ENCODE measurements around the gene PAN3. TPM values are rescaled to one million over a fixed set of nuclear protein-coding genes. Genes with fewer than 3 reads are reported as not detected.

The PAN3 gene
- total RNA-seq, 1 experiment from 2014 or later, result 18.5 TPM

GRCh38 chr13:28327373-28328270, 189.3 kb downstream of the PAN3 start:
- ATAC-seq, result no peak

GRCh38 chr13:28328271-28328607, 189.9 kb downstream of the PAN3 start:
- Histone ChIP-seq H3K9me3 (ENCODE audit: control insufficient read depth, insufficient read depth, low read depth, low read length) (no peaks in the 10 kb centered on the region), H3K27ac (ENCODE audit: low read length) (no peak overlapping the region), H3K4me3 (ENCODE audit: low read depth in 2 of 2, low read length in 2 of 2) (no peak overlapping the region), H3K4me1 (ENCODE audit: control insufficient read depth, insufficient read depth, low read length) (no peaks in the 10 kb centered on the region), H3K27me3 (ENCODE audit: control insufficient read depth, insufficient read depth, low read length) (no peaks in the 10 kb centered on the region), H3K36me3 (ENCODE audit: control insufficient read depth, insufficient read depth, low read length) (no peaks in the 10 kb centered on the region)
- no TSS peak for BruUV-seq (replicated peaks)
- POLR2A ChIA-PET, result no interaction called here
- intact Hi-C loops (cut with micrococcal nuclease; ENCODE audit: unreplicated experiment) (loop anchor here (10.0 kb wide), 1 partner anchor 467 kb away; no protein-coding TSS in a partner anchor), in situ Hi-C loops (cut with HindIII; ENCODE audit: low pct_unique_long_range_greater_than_20kb, low sequenced_read_pairs) (no loop called here)
- DNase-seq (ENCODE audit: low read depth, low spot score) (no peak), ATAC-seq (no peak)
- CTCF ChIA-PET, result no interaction called here
- TF ChIP-seq CTCF (IDR thresholded peaks at IDR 0.05), result no peak
- TF ChIP-seq SIN3A (IDR thresholded peaks at IDR 0.05; ENCODE audit: borderline replicate concordance, insufficient read depth, low read depth, low read length), result no peak
- TF ChIP-seq TCF7L2 (IDR thresholded peaks at IDR 0.05; ENCODE audit: low read depth, low read length), result no peak
- no peak for TF ChIP-seq REST (IDR thresholded peaks at IDR 0.05; ENCODE audit: insufficient read depth in 1 of 2, low read depth in 2 of 2, low read length in 1 of 2)
- no peak for TF ChIP-seq POLR2AphosphoS5 (IDR thresholded peaks at IDR 0.05; ENCODE audit: low read depth, low read length)

More at GRCh38 chr13:28327373-28328270, 189.3 kb downstream of the PAN3 start:
- DNase-seq (ENCODE audit: low read depth, low spot score), result no peak
- Histone ChIP-seq H3K27ac (ENCODE audit: low read length) (no peak overlapping the region), H3K9me3 (ENCODE audit: control insufficient read depth, insufficient read depth, low read depth, low read length) (no peaks in the 10 kb centered on the region), H3K4me3 (ENCODE audit: low read depth in 2 of 2, low read length in 2 of 2) (no peak overlapping the region), H3K36me3 (ENCODE audit: control insufficient read depth, insufficient read depth, low read length) (no peaks in the 10 kb centered on the region), H3K4me1 (ENCODE audit: control insufficient read depth, insufficient read depth, low read length) (no peaks in the 10 kb centered on the region), H3K27me3 (ENCODE audit: control insufficient read depth, insufficient read depth, low read length) (no peaks in the 10 kb centered on the region)
- ChIA-PET POLR2A (no interaction called here), CTCF (no interaction called here)
- TF ChIP-seq TCF7L2 (IDR thresholded peaks at IDR 0.05; ENCODE audit: low read depth, low read length) (no peak), SIN3A (IDR thresholded peaks at IDR 0.05; ENCODE audit: borderline replicate concordance, insufficient read depth, low read depth, low read length) (no peak), REST (IDR thresholded peaks at IDR 0.05; ENCODE audit: insufficient read depth in 1 of 2, low read depth in 2 of 2, low read length in 1 of 2) (no peak), CTCF (IDR thresholded peaks at IDR 0.05) (no peak), POLR2AphosphoS5 (IDR thresholded peaks at IDR 0.05; ENCODE audit: low read depth, low read length) (no peak)
- in situ Hi-C loops (cut with HindIII; ENCODE audit: low pct_unique_long_range_greater_than_20kb, low sequenced_read_pairs) (no loop called here), intact Hi-C loops (cut with micrococcal nuclease; ENCODE audit: unreplicated experiment) (loop anchor here (10.0 kb wide), 1 partner anchor 467 kb away; no protein-coding TSS in a partner anchor)
- BruUV-seq (replicated peaks), result no TSS peak

Data from Panc1 (cell line).